Measurements from ENCODE around the gene TKT. TPM values are rescaled to one million over a fixed set of nuclear protein-coding genes. Genes with fewer than 3 reads are reported as not detected.

Gene TKT
- total RNA-seq, 1 experiment from 2014 or later, result 446 TPM

DNA sequence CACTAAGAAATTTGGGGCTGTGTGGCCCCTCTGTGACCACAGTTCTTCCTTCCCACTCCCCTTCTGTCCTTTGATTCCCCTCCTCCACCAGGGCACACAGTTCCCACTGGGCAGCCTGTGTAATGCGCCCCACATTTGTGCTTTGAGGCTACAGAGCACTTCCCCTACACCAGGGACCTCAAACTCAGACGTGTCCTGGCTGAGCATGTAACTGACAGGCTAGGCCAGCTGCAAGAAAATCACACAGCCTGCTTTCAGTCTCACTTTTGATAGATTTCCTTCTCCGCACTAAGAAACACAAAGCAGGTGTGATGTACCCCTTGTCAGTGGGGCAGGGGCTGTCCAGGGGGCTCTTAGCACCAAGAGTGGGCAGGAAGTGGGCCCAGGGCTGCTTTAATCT is 65.2 kb downstream of the TKT start:
- BruUV-seq (replicated peaks), result no TSS peak
- Mint-ChIP-seq H3K9me3 (ENCODE audit: low read depth, unreplicated experiment) (no peaks in the 10 kb centered on the region), H3K36me3 (ENCODE audit: insufficient read depth, unreplicated experiment) (peaks cover 14% of the 10 kb centered on the region)

DNA sequence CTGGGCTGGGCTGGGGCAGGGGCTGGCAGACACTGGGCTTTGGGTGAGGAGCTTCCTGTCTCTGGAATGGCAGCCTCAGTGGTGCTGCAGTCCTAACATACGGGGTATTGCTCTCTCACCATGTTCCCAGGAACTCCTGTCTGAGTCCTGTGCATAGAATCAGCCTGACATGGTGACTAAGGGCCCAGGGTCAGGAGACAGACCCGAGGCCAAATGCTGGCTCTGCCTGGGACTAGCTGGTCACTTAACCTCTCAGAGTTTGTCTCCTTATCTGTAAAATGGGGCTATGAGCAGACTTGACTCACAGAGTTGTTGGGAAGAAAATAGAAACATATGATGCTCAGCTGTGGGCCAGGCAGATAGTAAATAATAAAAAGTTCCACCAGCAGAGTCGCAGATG is 66.5 kb downstream of the TKT start:
- no peak overlapping the region for H3K4me3 Mint-ChIP-seq (ENCODE audit: low read depth, unreplicated experiment)
- H3K27ac Mint-ChIP-seq (ENCODE audit: unreplicated experiment), result no peak overlapping the region
- CTCF ChIA-PET, result no interaction called here

More for the DNA sequence above, 65.2 kb downstream of the TKT start:
- H3K27me3 Mint-ChIP-seq (ENCODE audit: unreplicated experiment), result no peaks in the 10 kb centered on the region
- H3K4me3 Mint-ChIP-seq (ENCODE audit: low read depth, unreplicated experiment), result no peak overlapping the region
- intact Hi-C loops (cut with micrococcal nuclease; ENCODE audit: unreplicated experiment), result no loop called here
- CTCF ChIA-PET, result interaction anchor here (0.6 kb wide), 2 partner anchors 33 to 57 kb away, joined by 3 read pairs; no protein-coding TSS in a partner anchor
- no peak for DNase-seq
- no peak overlapping the region for H3K27ac Mint-ChIP-seq (ENCODE audit: unreplicated experiment)
- TF ChIP-seq, protein P1, sequence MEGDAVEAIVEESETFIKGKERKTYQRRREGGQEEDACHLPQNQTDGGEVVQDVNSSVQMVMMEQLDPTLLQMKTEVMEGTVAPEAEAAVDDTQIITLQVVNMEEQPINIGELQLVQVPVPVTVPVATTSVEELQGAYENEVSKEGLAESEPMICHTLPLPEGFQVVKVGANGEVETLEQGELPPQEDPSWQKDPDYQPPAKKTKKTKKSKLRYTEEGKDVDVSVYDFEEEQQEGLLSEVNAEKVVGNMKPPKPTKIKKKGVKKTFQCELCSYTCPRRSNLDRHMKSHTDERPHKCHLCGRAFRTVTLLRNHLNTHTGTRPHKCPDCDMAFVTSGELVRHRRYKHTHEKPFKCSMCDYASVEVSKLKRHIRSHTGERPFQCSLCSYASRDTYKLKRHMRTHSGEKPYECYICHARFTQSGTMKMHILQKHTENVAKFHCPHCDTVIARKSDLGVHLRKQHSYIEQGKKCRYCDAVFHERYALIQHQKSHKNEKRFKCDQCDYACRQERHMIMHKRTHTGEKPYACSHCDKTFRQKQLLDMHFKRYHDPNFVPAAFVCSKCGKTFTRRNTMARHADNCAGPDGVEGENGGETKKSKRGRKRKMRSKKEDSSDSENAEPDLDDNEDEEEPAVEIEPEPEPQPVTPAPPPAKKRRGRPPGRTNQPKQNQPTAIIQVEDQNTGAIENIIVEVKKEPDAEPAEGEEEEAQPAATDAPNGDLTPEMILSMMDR (IDR thresholded peaks at IDR 0.05; ENCODE audit: unreplicated experiment), result no peak
- peaks cover 7% of the 10 kb centered on the region for H3K4me1 Mint-ChIP-seq (ENCODE audit: low read depth, unreplicated experiment)

DNA sequence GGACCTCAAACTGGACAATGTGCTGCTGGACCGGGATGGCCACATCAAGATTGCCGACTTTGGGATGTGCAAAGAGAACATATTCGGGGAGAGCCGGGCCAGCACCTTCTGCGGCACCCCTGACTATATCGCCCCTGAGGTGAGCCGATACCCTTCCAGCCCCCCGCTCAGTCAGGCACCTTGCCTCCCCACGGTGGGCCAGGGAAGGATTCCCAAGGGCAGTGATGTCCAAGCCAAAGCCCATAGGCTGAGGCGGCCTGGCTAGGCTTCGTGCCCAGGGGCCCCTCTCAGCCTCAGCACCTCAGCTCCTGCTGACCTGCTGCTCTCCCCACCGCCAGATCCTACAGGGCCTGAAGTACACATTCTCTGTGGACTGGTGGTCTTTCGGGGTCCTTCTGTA is 67.1 kb downstream of the TKT start:
- peaks cover 16% of the 10 kb centered on the region for H3K36me3 Mint-ChIP-seq (ENCODE audit: insufficient read depth, unreplicated experiment)
- H3K4me3 Mint-ChIP-seq (ENCODE audit: low read depth, unreplicated experiment), result no peak overlapping the region
- BruUV-seq (replicated peaks), result no TSS peak
- CTCF ChIA-PET, result no interaction called here
- TF ChIP-seq, protein P1 (IDR thresholded peaks at IDR 0.05; ENCODE audit: unreplicated experiment), result no peak
- DNase-seq, result no peak
- no peaks in the 10 kb centered on the region for H3K4me1 Mint-ChIP-seq (ENCODE audit: low read depth, unreplicated experiment)
- no peaks in the 10 kb centered on the region for H3K27me3 Mint-ChIP-seq (ENCODE audit: unreplicated experiment)
- intact Hi-C loops (cut with micrococcal nuclease; ENCODE audit: unreplicated experiment), result no loop called here
- no peak overlapping the region for H3K27ac Mint-ChIP-seq (ENCODE audit: unreplicated experiment)
- no peaks in the 10 kb centered on the region for H3K9me3 Mint-ChIP-seq (ENCODE audit: low read depth, unreplicated experiment)

More for the DNA sequence above, 66.5 kb downstream of the TKT start:
- TF ChIP-seq, protein P1 (IDR thresholded peaks at IDR 0.05; ENCODE audit: unreplicated experiment), result no peak
- no peak for DNase-seq
- peaks cover 11% of the 10 kb centered on the region for H3K36me3 Mint-ChIP-seq (ENCODE audit: insufficient read depth, unreplicated experiment)
- intact Hi-C loops (cut with micrococcal nuclease; ENCODE audit: unreplicated experiment), result no loop called here
- no peaks in the 10 kb centered on the region for H3K27me3 Mint-ChIP-seq (ENCODE audit: unreplicated experiment)
- BruUV-seq (replicated peaks), result no TSS peak
- no peaks in the 10 kb centered on the region for H3K9me3 Mint-ChIP-seq (ENCODE audit: low read depth, unreplicated experiment)
- H3K4me1 Mint-ChIP-seq (ENCODE audit: low read depth, unreplicated experiment), result no peaks in the 10 kb centered on the region

DNA sequence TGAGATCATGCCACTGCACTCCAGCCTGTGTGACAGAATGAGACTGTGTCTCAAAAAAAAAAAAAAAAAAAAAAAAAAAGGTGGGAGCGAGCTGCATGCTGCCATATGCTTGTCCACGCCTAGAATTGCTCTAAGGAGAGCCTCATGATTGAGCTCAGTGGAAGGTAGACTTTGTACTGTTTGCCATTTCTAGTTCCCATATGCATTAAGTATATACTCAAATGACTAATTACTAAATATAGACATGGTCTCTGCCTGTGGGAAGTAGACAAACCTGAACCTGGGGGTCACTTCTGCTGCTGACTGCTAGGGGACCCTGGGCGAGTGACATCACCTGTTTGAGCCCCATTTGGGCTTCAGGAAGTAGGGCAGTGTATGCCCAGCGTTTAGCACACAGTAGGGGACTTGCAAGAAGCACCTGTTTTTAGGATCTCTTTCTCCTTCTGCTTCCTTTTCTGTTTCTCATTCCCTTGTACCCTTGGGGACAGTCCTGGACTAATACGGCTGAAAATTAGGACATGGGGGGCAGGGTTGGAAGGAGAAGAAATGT is 67.6 kb downstream of the TKT start:
- TF ChIP-seq, protein P1 (IDR thresholded peaks at IDR 0.05; ENCODE audit: unreplicated experiment), result no peak
- Mint-ChIP-seq H3K27me3 (ENCODE audit: unreplicated experiment) (no peaks in the 10 kb centered on the region), H3K36me3 (ENCODE audit: insufficient read depth, unreplicated experiment) (peaks cover 16% of the 10 kb centered on the region), H3K9me3 (ENCODE audit: low read depth, unreplicated experiment) (no peaks in the 10 kb centered on the region), H3K4me1 (ENCODE audit: low read depth, unreplicated experiment) (no peaks in the 10 kb centered on the region), H3K4me3 (ENCODE audit: low read depth, unreplicated experiment) (no peak overlapping the region), H3K27ac (ENCODE audit: unreplicated experiment) (no peak overlapping the region)
- CTCF ChIA-PET, result no interaction called here
- intact Hi-C loops (cut with micrococcal nuclease; ENCODE audit: unreplicated experiment), result no loop called here
- no peak for DNase-seq
- BruUV-seq (replicated peaks), result no TSS peak
